Measurements from ENCODE around the gene CREB3L1. TPM values are rescaled to one million over a fixed set of nuclear protein-coding genes. Genes with fewer than 3 reads are reported as not detected.
A peak's percentile ranks its signal among the peaks of the same experiment; 100 is the strongest.

CREB3L1 gene
- total RNA-seq, 1 donor from 2014 or later: 6.1 TPM

GRCh38 chr11:46352063-46352841, 74.8 kb downstream of the CREB3L1 start:
- Mint-ChIP-seq H3K27me3 (ENCODE audit: unreplicated experiment) (peaks cover 4% of the 10 kb centered on the region), H3K9me3 (ENCODE audit: unreplicated experiment) (no peaks in the 10 kb centered on the region), H3K4me3 (ENCODE audit: unreplicated experiment) (peak overlapping the region; percentile 64), H3K4me1 (ENCODE audit: low read depth, unreplicated experiment) (peaks cover 27% of the 10 kb centered on the region), H3K36me3 (ENCODE audit: unreplicated experiment) (no peaks in the 10 kb centered on the region), H3K27ac (ENCODE audit: unreplicated experiment) (no peak overlapping the region)
- TF ChIP-seq CTCF (IDR thresholded peaks at IDR 0.05; ENCODE audit: partially characterized antibody, unreplicated experiment): peak; percentile 95
- DNase-seq: peak; percentile 84

DNA sequence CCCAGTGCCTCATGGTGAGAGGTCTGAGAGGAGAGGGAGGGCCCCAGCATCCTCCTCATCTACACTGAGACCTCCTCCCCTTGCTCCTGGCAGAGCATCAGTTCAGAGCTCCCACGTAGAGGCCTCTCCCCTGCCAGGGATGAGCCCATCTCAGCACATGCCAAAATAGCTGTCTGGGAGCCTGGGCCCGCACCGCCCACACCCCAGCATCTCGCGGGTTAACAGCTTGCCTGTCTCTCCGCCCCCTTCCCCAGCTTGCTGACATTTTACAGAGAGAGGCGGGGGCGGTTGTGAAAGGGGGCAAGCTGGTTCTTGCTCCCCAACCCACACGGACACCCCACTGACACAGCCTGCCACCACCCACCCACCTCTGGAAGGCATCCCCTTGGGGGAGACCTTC, 76.2 kb downstream of the CREB3L1 start:
- no peak overlapping the region for H3K4me3 Mint-ChIP-seq (ENCODE audit: unreplicated experiment)
- H3K9me3 Mint-ChIP-seq (ENCODE audit: unreplicated experiment): no peaks in the 10 kb centered on the region
- no peak for TF ChIP-seq CTCF (IDR thresholded peaks at IDR 0.05; ENCODE audit: partially characterized antibody, unreplicated experiment)
- no peaks in the 10 kb centered on the region for H3K36me3 Mint-ChIP-seq (ENCODE audit: unreplicated experiment)
- H3K4me1 Mint-ChIP-seq (ENCODE audit: low read depth, unreplicated experiment): peaks cover 23% of the 10 kb centered on the region
- H3K27ac Mint-ChIP-seq (ENCODE audit: unreplicated experiment): no peak overlapping the region
- peak; percentile 40 for DNase-seq
- H3K27me3 Mint-ChIP-seq (ENCODE audit: unreplicated experiment): peaks cover 4% of the 10 kb centered on the region

GRCh38 chr11:46356924-46357482, 79.5 kb downstream of the CREB3L1 start:
- Mint-ChIP-seq H3K27me3 (ENCODE audit: unreplicated experiment) (peaks cover 2% of the 10 kb centered on the region), H3K4me1 (ENCODE audit: low read depth, unreplicated experiment) (peaks cover 22% of the 10 kb centered on the region), H3K27ac (ENCODE audit: unreplicated experiment) (no peak overlapping the region), H3K9me3 (ENCODE audit: unreplicated experiment) (no peaks in the 10 kb centered on the region), H3K36me3 (ENCODE audit: unreplicated experiment) (no peaks in the 10 kb centered on the region), H3K4me3 (ENCODE audit: unreplicated experiment) (no peak overlapping the region)
- no peak for TF ChIP-seq CTCF (IDR thresholded peaks at IDR 0.05; ENCODE audit: partially characterized antibody, unreplicated experiment)
- no peak for DNase-seq

GRCh38 chr11:46357483-46357936, 80.0 kb downstream of the CREB3L1 start:
- H3K27me3 Mint-ChIP-seq (ENCODE audit: unreplicated experiment): peaks cover 2% of the 10 kb centered on the region
- TF ChIP-seq CTCF (IDR thresholded peaks at IDR 0.05; ENCODE audit: partially characterized antibody, unreplicated experiment): no peak
- H3K27ac Mint-ChIP-seq (ENCODE audit: unreplicated experiment): no peak overlapping the region
- H3K36me3 Mint-ChIP-seq (ENCODE audit: unreplicated experiment): no peaks in the 10 kb centered on the region
- peaks cover 22% of the 10 kb centered on the region for H3K4me1 Mint-ChIP-seq (ENCODE audit: low read depth, unreplicated experiment)
- DNase-seq: no peak
- peaks cover 1% of the 10 kb centered on the region for H3K9me3 Mint-ChIP-seq (ENCODE audit: unreplicated experiment)
- H3K4me3 Mint-ChIP-seq (ENCODE audit: unreplicated experiment): no peak overlapping the region

DNA sequence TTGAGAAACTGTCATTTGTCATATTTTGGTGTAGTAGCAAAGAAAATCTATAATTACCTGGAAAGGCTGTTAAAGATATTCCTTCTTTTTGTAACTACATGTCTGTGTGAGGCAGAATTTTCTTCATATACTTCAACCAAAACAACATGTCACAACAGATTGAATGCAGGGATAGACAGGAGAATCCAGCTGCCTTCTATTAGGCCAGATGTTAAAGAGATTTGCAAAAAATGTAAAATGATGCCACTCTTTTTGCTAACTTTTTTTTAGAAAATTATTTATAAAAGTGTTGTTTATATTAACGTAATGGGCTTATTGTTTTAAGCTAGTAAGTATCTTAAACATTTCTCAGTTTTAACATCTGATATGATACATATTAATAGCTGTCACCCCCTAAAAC, 82.5 kb downstream of the CREB3L1 start:
- H3K4me1 Mint-ChIP-seq (ENCODE audit: low read depth, unreplicated experiment): peaks cover 25% of the 10 kb centered on the region
- no peaks in the 10 kb centered on the region for H3K36me3 Mint-ChIP-seq (ENCODE audit: unreplicated experiment)
- TF ChIP-seq CTCF (IDR thresholded peaks at IDR 0.05; ENCODE audit: partially characterized antibody, unreplicated experiment): no peak
- H3K27ac Mint-ChIP-seq (ENCODE audit: unreplicated experiment): no peak overlapping the region
- H3K9me3 Mint-ChIP-seq (ENCODE audit: unreplicated experiment): peaks cover 1% of the 10 kb centered on the region
- peaks cover 2% of the 10 kb centered on the region for H3K27me3 Mint-ChIP-seq (ENCODE audit: unreplicated experiment)
- DNase-seq: no peak
- H3K4me3 Mint-ChIP-seq (ENCODE audit: unreplicated experiment): no peak overlapping the region
